Endodermal cell (in vitro differentiated cells): ENCODE measurements around the gene NIPAL4. TPM values are rescaled to one million over a fixed set of nuclear protein-coding genes. Genes with fewer than 3 reads are reported as not detected.

Source experiments
- DNase-seq: peaks from one replicate; pipeline ENCODE4 v3.0.0-alpha.2; 2017
- H3K27ac ChIP-seq: 2 replicates; pipeline ENCODE4 v1.5.1; 2013; ENCODE audit warnings: mild to moderate bottlenecking, low read depth, low read length, moderate library complexity
- H3K27me3 ChIP-seq: 2 replicates; pipeline ENCODE4 v1.6.1; 2013; ENCODE audit warnings: mild to moderate bottlenecking, low read length, moderate library complexity; ENCODE audit not compliant: insufficient read depth, control insufficient read depth, poor library complexity, severe bottlenecking
- H3K36me3 ChIP-seq: 2 replicates; pipeline ENCODE4 v1.7.0; 2013; ENCODE audit warnings: mild to moderate bottlenecking, low read length, moderate library complexity; ENCODE audit not compliant: control insufficient read depth, insufficient read depth
- H3K4me1 ChIP-seq: one replicate; pipeline ENCODE4 v1.7.0; 2013; ENCODE audit warnings: low read length; ENCODE audit not compliant: control insufficient read depth, insufficient read depth
- H3K4me3 ChIP-seq: 2 replicates; pipeline ENCODE4 v1.5.1; 2013; ENCODE audit warnings: mild to moderate bottlenecking, low read length, moderate library complexity
- H3K9ac ChIP-seq: 2 replicates; pipeline ENCODE4 v1.6.1; 2013; ENCODE audit warnings: mild to moderate bottlenecking, low read length, moderate library complexity; ENCODE audit not compliant: poor library complexity, severe bottlenecking; ENCODE audit errors: extremely low read depth
- H3K9me3 ChIP-seq: 2 replicates; pipeline ENCODE4 v1.6.1; 2013; ENCODE audit warnings: mild to moderate bottlenecking, low read length, moderate library complexity; ENCODE audit not compliant: control insufficient read depth
- H3K27ac Mint-ChIP-seq: 2 replicates; pipeline ENCODE4 v1.8.0; 2020; ENCODE audit warnings: mixed read lengths
- H3K27me3 Mint-ChIP-seq: 2 replicates; pipeline ENCODE4 v1.8.0; 2021; ENCODE audit warnings: mild to moderate bottlenecking, mixed read lengths; ENCODE audit not compliant: insufficient read depth
- H3K36me3 Mint-ChIP-seq: 2 replicates; pipeline ENCODE4 v1.8.0; 2020; ENCODE audit warnings: low read depth, mixed read lengths
- H3K4me1 Mint-ChIP-seq: 2 replicates; pipeline ENCODE4 v1.8.0; 2020; ENCODE audit warnings: mixed read lengths
- H3K4me3 Mint-ChIP-seq: 2 replicates; pipeline ENCODE4 v1.8.0; 2020; ENCODE audit warnings: mild to moderate bottlenecking, moderate library complexity, mixed read lengths
- H3K9me3 Mint-ChIP-seq: 2 replicates; pipeline ENCODE4 v1.8.0; 2020; ENCODE audit warnings: mild to moderate bottlenecking, mixed read lengths
- CTCF ChIP-seq: fragments of 200-600 bp; sonication (generic); conservative IDR thresholded peaks from 2 replicates; pipeline ENCODE4 v1.5.0; 2021; ENCODE audit warnings: antibody characterized with exemption, mild to moderate bottlenecking
- WGBS, 2 experiments: methylation state at CpG; one replicate each; pipeline versions ENCODE4 v1.1.5 to v1.1.7; 2013; ENCODE audit warnings: missing lambda C conversion rate in 2 of 2, mixed read lengths in 1 of 2; ENCODE audit not compliant: insufficient coverage in 1 of 2, insufficient read length in 1 of 2; 5-methylcytosine and 5-hydroxymethylcytosine counted together
- total RNA-seq, 2 donors: library from RNA; stranded (reverse); fragmentation: NEBNext Ultra II Directional in 1 of 2; extraction: Animal tissue kit (Norgen Biotek cat#: 25700) in 1 of 2; gene quantifications; 2 replicates in 1 of 2; 3 replicates in 1 of 2; pipeline ENCODE4 v1.2.1, GENCODE V29; 2021

Gene NIPAL4
- total RNA-seq, 2 donors from 2014 or later: not detected

- WGBS, 2 experiments: 75 to 84% methylated on average over 2 to 5 of the region's 5 CpGs
- H3K4me1 Mint-ChIP-seq: no peaks in the 10 kb centered on the region
- H3K27me3 ChIP-seq: peaks cover 35% of the 10 kb centered on the region
- no peaks in the 10 kb centered on the region for H3K36me3 Mint-ChIP-seq
- no peaks in the 10 kb centered on the region for H3K36me3 ChIP-seq
- H3K4me1 ChIP-seq: no peaks in the 10 kb centered on the region
- H3K4me3 ChIP-seq: no peak overlapping the region
- no peak overlapping the region for H3K27ac Mint-ChIP-seq
- H3K9me3 Mint-ChIP-seq: no peaks in the 10 kb centered on the region
- H3K27me3 Mint-ChIP-seq: peaks cover 44% of the 10 kb centered on the region
- no peak overlapping the region for H3K27ac ChIP-seq
- no peaks in the 10 kb centered on the region for H3K9me3 ChIP-seq
- H3K9ac ChIP-seq: no peak overlapping the region
- DNase-seq: no peak
- no peak overlapping the region for H3K4me3 Mint-ChIP-seq
- no peak for TF ChIP-seq CTCF
Observed at GRCh38 chr5:157456301-157456700, 3.7 kb upstream of the NIPAL4 start.

- peaks cover 45% of the 10 kb centered on the region for H3K27me3 ChIP-seq
- H3K9me3 Mint-ChIP-seq: no peaks in the 10 kb centered on the region
- H3K36me3 ChIP-seq: no peaks in the 10 kb centered on the region
- 93 to 100% methylated on average over 5 of the region's 5 CpGs for WGBS, 2 experiments
- H3K4me1 Mint-ChIP-seq: no peaks in the 10 kb centered on the region
- no peaks in the 10 kb centered on the region for H3K36me3 Mint-ChIP-seq
- H3K4me3 ChIP-seq: no peak overlapping the region
- no peak overlapping the region for H3K27ac ChIP-seq
- H3K27me3 Mint-ChIP-seq: peaks cover 55% of the 10 kb centered on the region
- TF ChIP-seq CTCF: no peak
- H3K9me3 ChIP-seq: no peaks in the 10 kb centered on the region
- no peak overlapping the region for H3K4me3 Mint-ChIP-seq
- no peak overlapping the region for H3K9ac ChIP-seq
- H3K4me1 ChIP-seq: no peaks in the 10 kb centered on the region
- no peak overlapping the region for H3K27ac Mint-ChIP-seq
- DNase-seq: no peak
Observed at GRCh38 chr5:157457391-157457790, 2.6 kb upstream of the NIPAL4 start.

- Histone ChIP-seq H3K27ac (no peak overlapping the region), H3K9ac (no peak overlapping the region), H3K4me1 (no peaks in the 10 kb centered on the region), H3K4me3 (no peak overlapping the region), H3K36me3 (no peaks in the 10 kb centered on the region), H3K9me3 (no peaks in the 10 kb centered on the region), H3K27me3 (peaks cover 48% of the 10 kb centered on the region)
- Mint-ChIP-seq H3K4me1 (no peaks in the 10 kb centered on the region), H3K9me3 (no peaks in the 10 kb centered on the region), H3K4me3 (peak overlapping the region; percentile 58), H3K36me3 (no peaks in the 10 kb centered on the region), H3K27ac (no peak overlapping the region), H3K27me3 (peaks cover 64% of the 10 kb centered on the region)
- no peak for DNase-seq
- WGBS, 2 experiments: 50 to 62% methylated on average over 2 to 5 of the region's 5 CpGs
- TF ChIP-seq CTCF: no peak
Observed at GRCh38 chr5:157458835-157459234, 1.2 kb upstream of the NIPAL4 start.
